ENCODE data around the gene METTL27. TPM values are rescaled to one million over a fixed set of nuclear protein-coding genes. Genes with fewer than 3 reads are reported as not detected.

METTL27 gene
- total and polyA plus RNA-seq, 9 of the 15 experiments (the other 6 are each of a cell fraction or from before 2014, with no cell fraction given): 0.08 to 0.82 (median 0.33) TPM; not detected in 4

DNA sequence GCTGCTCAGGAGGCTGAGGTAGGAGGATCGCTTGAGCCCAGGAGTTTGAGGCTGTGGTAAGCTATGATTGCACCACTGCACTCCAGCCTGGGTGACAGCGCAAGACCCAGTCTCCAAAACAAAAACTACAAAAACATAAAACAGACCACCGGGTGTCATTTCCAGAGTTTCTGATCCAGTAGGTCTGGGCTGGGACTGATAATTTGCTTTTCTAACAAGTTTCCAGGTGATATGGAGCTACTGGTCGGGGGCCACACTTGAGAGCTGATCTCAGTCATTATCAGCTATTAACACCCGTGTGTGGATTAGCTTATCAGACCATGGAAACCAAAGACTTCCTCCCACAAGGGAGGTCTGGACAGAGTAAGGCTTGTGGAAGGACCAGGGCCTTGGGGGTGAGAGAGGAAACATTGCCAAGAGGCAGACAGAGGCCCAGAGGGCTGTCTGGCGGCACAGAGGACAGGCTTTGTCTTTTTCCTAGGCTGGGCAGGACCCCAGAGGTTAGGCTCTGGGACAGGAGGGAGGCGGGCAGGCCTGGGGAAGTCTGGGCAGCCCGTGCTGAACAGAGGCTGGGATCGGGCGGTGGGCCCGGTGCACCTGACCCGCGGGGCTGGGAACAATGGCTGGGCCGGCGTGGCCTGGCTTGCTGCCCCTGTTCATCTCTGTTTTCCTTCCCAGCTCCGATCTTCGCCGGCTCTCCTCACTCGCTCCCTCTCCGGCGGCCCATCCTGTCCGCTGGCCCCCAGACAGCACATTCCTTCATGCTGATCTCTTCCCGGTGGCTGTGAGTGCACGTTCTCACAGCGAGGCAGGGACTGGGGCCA, 43.9 kb upstream of the METTL27 start (continued):
- TF ChIP-seq ZNF23 (CRISPR knock-in tag; IDR thresholded peaks at IDR 0.05): 0 out of 2 replicates have a peak, but pooled peaks have one; percentile 53
- TF ChIP-seq TFAM (CRISPR knock-in tag; conservative IDR thresholded peaks at IDR 0.05): no peak
- peak; percentile 92 for TF ChIP-seq SP1 (CRISPR knock-in tag; IDR thresholded peaks at IDR 0.05)
- TF ChIP-seq, protein P1, sequence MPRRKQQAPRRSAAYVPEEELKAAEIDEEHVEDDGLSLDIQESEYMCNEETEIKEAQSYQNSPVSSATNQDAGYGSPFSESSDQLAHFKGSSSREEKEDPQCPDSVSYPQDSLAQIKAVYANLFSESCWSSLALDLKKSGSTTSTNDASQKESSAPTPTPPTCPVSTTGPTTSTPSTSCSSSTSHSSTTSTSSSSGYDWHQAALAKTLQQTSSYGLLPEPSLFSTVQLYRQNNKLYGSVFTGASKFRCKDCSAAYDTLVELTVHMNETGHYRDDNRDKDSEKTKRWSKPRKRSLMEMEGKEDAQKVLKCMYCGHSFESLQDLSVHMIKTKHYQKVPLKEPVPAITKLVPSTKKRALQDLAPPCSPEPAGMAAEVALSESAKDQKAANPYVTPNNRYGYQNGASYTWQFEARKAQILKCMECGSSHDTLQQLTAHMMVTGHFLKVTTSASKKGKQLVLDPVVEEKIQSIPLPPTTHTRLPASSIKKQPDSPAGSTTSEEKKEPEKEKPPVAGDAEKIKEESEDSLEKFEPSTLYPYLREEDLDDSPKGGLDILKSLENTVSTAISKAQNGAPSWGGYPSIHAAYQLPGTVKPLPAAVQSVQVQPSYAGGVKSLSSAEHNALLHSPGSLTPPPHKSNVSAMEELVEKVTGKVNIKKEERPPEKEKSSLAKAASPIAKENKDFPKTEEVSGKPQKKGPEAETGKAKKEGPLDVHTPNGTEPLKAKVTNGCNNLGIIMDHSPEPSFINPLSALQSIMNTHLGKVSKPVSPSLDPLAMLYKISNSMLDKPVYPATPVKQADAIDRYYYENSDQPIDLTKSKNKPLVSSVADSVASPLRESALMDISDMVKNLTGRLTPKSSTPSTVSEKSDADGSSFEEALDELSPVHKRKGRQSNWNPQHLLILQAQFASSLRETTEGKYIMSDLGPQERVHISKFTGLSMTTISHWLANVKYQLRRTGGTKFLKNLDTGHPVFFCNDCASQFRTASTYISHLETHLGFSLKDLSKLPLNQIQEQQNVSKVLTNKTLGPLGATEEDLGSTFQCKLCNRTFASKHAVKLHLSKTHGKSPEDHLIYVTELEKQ (CRISPR knock-in tag; IDR thresholded peaks at IDR 0.05): peak; percentile 69; the same call in 1 of the 2 replicates
- no peak for TF ChIP-seq NUFIP1 (IDR thresholded peaks at IDR 0.05; ENCODE audit: partially characterized antibody)
- TF ChIP-seq ZNF217 (CRISPR knock-in tag; IDR thresholded peaks at IDR 0.05): no peak
- TF ChIP-seq BRF1 (IDR thresholded peaks at IDR 0.05; ENCODE audit: borderline replicate concordance, extremely low read depth, insufficient read length): no peak
- no peak for TF ChIP-seq ZKSCAN3 (CRISPR knock-in tag; IDR thresholded peaks at IDR 0.05)
- no peak for TF ChIP-seq ZNF184 (CRISPR knock-in tag; IDR thresholded peaks at IDR 0.05)
- peak; percentile 95 for TF ChIP-seq PYGO2 (tag; IDR thresholded peaks at IDR 0.05)
- TF ChIP-seq, protein P2, sequence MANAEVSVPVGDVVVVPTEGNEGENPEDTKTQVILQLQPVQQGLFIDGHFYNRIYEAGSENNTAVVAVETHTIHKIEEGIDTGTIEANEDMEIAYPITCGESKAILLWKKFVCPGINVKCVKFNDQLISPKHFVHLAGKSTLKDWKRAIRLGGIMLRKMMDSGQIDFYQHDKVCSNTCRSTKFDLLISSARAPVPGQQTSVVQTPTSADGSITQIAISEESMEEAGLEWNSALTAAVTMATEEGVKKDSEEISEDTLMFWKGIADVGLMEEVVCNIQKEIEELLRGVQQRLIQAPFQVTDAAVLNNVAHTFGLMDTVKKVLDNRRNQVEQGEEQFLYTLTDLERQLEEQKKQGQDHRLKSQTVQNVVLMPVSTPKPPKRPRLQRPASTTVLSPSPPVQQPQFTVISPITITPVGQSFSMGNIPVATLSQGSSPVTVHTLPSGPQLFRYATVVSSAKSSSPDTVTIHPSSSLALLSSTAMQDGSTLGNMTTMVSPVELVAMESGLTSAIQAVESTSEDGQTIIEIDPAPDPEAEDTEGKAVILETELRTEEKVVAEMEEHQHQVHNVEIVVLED (CRISPR knock-in tag; IDR thresholded peaks at IDR 0.05): peak; percentile 65
- no peak for TF ChIP-seq ZNF77 (CRISPR knock-in tag; IDR thresholded peaks at IDR 0.05)
- no peak for TF ChIP-seq ZNF232 (CRISPR knock-in tag; IDR thresholded peaks at IDR 0.05)
- TF ChIP-seq PRPF4 (IDR thresholded peaks at IDR 0.05; ENCODE audit: insufficient read depth, low read depth, low read length, poor library complexity, severe bottlenecking): no peak
- TF ChIP-seq, protein P3, sequence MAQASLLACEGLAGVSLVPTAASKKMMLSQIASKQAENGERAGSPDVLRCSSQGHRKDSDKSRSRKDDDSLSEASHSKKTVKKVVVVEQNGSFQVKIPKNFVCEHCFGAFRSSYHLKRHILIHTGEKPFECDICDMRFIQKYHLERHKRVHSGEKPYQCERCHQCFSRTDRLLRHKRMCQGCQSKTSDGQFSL (CRISPR knock-in tag; IDR thresholded peaks at IDR 0.05): no peak
- TF ChIP-seq, protein P3 (tag; IDR thresholded peaks at IDR 0.05): peak in 1 of 2 experiments; percentile 71; a peak in 1 of 4 replicates
- TF ChIP-seq, protein P4, sequence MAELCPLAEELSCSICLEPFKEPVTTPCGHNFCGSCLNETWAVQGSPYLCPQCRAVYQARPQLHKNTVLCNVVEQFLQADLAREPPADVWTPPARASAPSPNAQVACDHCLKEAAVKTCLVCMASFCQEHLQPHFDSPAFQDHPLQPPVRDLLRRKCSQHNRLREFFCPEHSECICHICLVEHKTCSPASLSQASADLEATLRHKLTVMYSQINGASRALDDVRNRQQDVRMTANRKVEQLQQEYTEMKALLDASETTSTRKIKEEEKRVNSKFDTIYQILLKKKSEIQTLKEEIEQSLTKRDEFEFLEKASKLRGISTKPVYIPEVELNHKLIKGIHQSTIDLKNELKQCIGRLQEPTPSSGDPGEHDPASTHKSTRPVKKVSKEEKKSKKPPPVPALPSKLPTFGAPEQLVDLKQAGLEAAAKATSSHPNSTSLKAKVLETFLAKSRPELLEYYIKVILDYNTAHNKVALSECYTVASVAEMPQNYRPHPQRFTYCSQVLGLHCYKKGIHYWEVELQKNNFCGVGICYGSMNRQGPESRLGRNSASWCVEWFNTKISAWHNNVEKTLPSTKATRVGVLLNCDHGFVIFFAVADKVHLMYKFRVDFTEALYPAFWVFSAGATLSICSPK (IDR thresholded peaks at IDR 0.05; ENCODE audit: borderline replicate concordance): peak; percentile 47; the same call in 1 of the 2 replicates
- peak; percentile 78; the same call in 1 of the 2 replicates for TF ChIP-seq TCF7 (IDR thresholded peaks at IDR 0.05; ENCODE audit: borderline replicate concordance)
- peak; percentile 94 for TF ChIP-seq ZNF311 (CRISPR knock-in tag; IDR thresholded peaks at IDR 0.05)
- TF ChIP-seq GABPB1 (CRISPR knock-in tag; IDR thresholded peaks at IDR 0.05): no peak
- TF ChIP-seq BCOR (IDR thresholded peaks at IDR 0.05): peak; percentile 100
